Measurements from ENCODE around the gene CUX1.

The CUX1 gene

DNA sequence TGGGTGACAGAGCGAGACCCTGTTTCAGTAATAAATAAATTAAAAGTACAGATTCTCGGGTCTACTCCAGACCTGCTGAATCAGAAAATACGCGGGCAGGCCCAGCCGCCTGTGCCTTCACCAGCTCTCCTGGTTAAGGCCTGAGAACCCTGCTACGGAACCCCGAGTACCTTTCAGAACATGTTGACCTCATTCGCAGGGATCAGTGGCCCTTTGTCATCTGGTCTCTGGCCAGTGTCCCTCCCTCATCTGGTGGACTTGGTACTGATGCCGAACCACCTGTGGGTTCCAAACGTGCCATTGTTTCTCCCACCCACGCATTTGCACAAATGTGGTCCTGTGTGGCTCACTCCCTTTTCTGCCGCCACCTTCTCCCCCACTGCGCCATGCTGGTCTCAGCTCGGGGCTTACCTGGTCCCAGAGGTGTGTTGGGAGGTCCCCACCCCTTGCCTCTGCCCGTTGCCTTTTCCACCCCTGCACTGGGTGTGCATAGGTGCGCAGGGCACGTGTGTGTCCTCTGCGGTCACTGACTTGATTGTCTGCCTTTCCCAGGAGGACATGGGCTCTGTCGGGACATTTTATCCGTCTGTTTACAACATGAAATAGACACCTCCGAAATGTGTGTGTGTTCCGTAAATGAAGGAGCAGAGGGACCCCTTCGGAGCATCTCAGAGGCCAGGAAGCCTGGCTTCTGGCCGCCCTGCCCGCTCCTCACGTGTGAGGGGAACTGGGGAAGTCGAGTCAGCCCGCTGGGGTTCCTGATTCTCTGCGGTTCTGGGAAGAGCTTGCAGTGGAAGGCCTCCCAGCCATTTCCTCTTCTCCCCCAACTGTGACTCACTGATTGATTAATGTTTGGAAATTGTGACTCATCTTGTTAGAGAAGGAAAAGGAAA is 135.2 kb downstream of the CUX1 start:
- in situ Hi-C loops (cut with MboI; ENCODE audit: low sequenced_read_pairs): no loop called here

DNA sequence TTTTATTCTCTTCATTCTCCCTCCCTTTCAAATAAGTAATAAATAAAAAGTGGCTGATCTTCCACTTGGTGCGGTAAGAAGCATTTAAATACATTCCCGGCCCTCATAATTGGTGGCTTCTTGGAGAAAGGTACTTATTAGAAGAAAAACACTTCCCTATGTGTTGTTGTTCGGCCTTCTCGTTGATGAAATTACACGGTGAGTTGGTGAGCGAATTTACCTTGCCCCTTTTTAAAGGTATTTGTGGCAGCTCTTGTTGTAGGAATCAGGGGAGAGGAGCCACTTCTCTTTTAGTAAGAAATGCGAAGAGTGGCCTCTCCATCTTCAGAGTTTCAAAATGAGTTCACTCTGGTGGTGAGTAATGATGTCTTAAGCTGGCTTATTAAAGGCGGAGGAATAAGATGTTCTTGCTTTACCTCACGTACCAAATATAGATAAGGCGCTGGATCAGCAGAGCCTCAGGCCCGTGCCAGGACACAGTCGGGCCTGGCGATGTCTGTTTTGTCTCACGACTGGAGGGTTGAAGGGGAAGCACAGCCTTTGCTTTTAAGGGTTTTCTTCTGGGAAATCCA is 135.9 kb downstream of the CUX1 start:
- in situ Hi-C loops (cut with MboI; ENCODE audit: low sequenced_read_pairs): no loop called here

GRCh38 chr7:101954499-101954898 is 137.1 kb downstream of the CUX1 start:
- in situ Hi-C loops (cut with MboI; ENCODE audit: low sequenced_read_pairs): no loop called here

- in situ Hi-C loops (cut with MboI; ENCODE audit: low sequenced_read_pairs): no loop called here
Observed at GRCh38 chr7:101956130-101956529, 138.7 kb downstream of the CUX1 start.

GRCh38 chr7:101957744-101958525 is 140.5 kb downstream of the CUX1 start:
- in situ Hi-C loops (cut with MboI; ENCODE audit: low sequenced_read_pairs): no loop called here

GRCh38 chr7:101959342-101959741 is 141.9 kb downstream of the CUX1 start:
- in situ Hi-C loops (cut with MboI; ENCODE audit: low sequenced_read_pairs): no loop called here

DNA sequence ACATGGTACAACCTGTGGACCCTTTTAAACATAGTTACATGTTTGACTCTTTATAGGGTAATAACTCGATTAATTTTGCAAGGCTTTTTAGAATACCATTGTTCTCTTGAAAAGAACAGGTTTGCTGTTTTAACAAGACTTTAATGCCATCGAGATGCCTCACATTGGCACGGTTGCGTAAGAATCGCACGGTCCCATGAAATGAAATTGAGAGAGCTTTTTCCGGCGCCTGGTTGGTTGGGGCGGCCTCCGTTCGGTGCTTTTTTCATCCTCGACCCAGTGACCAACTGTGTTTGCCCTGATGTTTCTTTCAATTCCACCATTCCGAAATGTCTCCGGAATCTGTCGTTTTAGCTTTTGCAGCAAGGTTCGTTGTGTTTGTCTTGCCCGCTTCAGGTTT is 142.4 kb downstream of the CUX1 start:
- in situ Hi-C loops (cut with MboI; ENCODE audit: low sequenced_read_pairs): no loop called here

DNA sequence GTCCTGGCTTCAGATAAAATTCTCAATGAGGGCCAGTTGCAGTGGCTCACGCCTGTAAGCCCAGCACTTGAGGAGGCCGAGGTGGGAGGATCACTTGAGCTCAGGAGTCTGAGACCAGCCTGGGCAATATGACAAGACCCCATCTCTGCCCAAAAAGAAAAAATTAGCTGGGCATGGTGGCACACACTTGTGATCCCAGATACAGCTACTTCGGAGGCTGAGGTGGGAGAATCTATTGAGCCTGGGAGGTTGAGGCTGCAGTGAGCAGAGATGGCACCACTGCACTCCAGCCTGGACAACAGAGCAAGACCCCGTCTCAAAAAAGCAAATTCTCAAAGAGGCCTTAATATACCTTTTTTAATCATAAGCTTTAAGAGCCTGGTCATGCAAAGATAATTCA is 142.9 kb downstream of the CUX1 start:
- in situ Hi-C loops (cut with MboI; ENCODE audit: low sequenced_read_pairs): no loop called here

GRCh38 chr7:101960985-101961708 is 143.7 kb downstream of the CUX1 start:
- in situ Hi-C loops (cut with MboI; ENCODE audit: low sequenced_read_pairs): no loop called here

GRCh38 chr7:101961811-101962210 is 144.4 kb downstream of the CUX1 start:
- in situ Hi-C loops (cut with MboI; ENCODE audit: low sequenced_read_pairs): no loop called here

DNA sequence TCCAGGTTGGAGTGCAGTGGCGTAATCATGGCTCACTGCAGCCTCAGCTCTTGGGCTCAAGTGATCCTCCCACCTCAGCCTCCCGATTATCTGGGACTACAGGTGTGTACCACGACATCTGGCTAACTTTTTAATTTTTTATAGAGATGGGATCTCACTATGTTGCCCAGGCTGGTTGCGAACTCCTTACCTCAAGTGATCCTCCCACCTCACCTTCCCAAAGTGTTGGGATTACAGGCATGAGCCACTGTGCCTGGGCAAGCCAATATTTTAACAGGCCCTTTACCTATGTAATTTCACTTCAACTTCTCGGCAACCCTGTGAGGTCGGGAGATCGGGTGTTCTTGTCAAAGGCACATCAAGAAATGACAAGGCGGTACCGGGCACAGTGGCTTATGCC is 146.3 kb downstream of the CUX1 start:
- in situ Hi-C loops (cut with MboI; ENCODE audit: low sequenced_read_pairs): no loop called here

DNA sequence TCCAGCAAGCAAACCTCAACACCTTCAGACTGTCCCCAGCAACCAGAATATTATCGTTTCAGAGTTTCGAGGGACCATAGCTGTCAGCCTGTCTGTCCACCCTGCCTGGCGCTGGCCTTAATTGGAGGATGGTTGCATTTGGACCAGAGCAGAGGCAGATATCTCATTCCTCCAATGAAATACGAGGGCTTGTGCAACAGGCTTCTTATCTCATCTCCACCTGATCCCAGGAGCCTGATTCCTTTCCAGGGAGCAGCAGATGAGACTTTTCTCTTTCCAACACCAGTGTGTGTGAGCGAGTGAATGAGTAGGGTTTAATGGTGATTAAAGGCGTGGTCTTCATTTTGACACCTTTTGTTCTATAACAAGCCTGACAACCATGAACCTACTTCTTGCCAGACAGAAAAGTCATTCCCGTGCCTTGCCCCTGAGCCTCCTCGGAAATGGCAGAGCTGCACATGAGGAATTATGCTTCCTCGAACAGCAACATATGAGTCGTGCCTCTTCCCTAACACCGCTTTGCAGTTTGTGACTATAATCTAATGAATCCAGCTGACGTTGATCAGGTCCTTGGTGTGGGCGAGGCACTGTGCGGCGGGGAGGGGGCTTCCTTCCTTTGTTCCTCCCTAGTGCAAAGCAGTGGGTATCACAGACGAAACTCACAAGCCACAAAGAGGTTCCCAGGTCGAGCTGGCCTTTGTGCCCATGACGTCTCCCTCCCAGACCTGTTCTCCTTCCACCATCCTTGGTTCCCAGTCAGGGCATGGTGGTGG is 147.4 kb downstream of the CUX1 start:
- in situ Hi-C loops (cut with MboI; ENCODE audit: low sequenced_read_pairs): no loop called here

- in situ Hi-C loops (cut with MboI; ENCODE audit: low sequenced_read_pairs): no loop called here
Observed at GRCh38 chr7:101968720-101969466, 151.5 kb downstream of the CUX1 start.

GRCh38 chr7:101969997-101970585 is 152.7 kb downstream of the CUX1 start:
- in situ Hi-C loops (cut with MboI; ENCODE audit: low sequenced_read_pairs): no loop called here

DNA sequence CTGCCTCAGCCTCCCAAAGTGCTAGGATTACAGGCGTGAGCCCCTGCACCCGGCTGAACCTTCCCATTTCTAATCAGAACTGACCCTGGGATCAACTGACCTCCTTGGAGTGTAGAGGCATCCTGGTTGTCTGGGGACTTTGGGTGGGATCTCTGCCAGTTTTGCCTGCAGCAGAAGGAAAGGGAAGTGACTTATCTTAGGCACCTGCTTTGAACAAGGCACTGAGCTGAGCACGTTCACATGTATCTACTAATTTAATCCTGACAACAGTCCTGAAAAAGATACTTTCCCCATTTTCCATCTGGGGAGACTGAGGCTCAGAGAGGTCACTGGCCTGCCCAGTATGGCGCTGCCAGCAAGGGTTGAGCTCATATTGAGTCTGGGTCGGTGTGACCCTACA is 153.4 kb downstream of the CUX1 start:
- in situ Hi-C loops (cut with MboI; ENCODE audit: low sequenced_read_pairs): no loop called here

GRCh38 chr7:101971457-101971856 is 154.0 kb downstream of the CUX1 start:
- in situ Hi-C loops (cut with MboI; ENCODE audit: low sequenced_read_pairs): no loop called here

GRCh38 chr7:101972627-101973026 is 155.2 kb downstream of the CUX1 start:
- in situ Hi-C loops (cut with MboI; ENCODE audit: low sequenced_read_pairs): no loop called here

DNA sequence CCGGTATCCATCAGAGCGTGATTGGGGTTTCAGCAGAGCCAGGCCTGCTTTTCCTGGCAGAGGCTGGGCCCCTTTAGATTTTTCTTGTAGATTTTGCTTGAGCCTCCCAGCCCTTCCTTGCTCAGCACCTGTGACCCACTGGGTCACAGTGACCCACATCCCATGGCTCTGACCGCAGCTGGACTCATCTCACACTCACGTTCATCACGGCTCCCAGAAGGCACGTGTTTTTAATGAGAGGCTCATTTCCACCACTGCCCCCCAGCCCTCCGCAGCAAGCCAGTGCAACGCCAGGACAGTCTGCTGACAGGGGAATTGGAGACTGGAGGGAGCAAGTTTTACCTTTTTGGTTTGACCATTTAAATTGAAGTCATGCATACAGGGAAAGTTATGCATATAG is 155.7 kb downstream of the CUX1 start:
- in situ Hi-C loops (cut with MboI; ENCODE audit: low sequenced_read_pairs): no loop called here

DNA sequence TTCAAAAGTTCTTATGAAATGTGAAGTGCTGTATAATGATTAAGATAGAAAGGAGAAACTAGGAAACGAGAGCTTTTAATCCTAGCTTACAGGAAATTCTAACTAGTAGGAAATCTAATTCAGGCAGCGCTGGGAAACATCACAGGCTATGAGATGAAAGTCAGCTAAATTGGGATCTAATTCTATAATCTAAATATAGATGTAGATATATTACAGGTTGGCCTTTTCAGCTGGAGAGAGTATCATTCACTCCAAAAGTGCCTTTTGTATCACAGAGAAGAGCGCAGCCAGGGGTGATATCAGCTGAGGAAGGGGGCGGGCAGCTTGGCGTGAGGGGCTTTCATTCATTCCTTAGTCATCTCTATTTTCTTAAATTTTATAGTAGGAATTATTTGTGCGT is 157.0 kb downstream of the CUX1 start:
- in situ Hi-C loops (cut with MboI; ENCODE audit: low sequenced_read_pairs): no loop called here

Measured in hTERT RPE-1 (cell line).